Hypothalamus (tissue), 51 donors: ENCODE data around the gene VAV1.
"Not testable (repeated sequence)": the region's sequence is repeated elsewhere in the genome, so short reads cannot be mapped to it uniquely, and the experiment has no call there.

Experiments used
- DNase-seq, 51 donors: peaks; one replicate each; lab custom pipeline; 2025; lab: John Stamatoyannopoulos, UW

Gene VAV1

DNA sequence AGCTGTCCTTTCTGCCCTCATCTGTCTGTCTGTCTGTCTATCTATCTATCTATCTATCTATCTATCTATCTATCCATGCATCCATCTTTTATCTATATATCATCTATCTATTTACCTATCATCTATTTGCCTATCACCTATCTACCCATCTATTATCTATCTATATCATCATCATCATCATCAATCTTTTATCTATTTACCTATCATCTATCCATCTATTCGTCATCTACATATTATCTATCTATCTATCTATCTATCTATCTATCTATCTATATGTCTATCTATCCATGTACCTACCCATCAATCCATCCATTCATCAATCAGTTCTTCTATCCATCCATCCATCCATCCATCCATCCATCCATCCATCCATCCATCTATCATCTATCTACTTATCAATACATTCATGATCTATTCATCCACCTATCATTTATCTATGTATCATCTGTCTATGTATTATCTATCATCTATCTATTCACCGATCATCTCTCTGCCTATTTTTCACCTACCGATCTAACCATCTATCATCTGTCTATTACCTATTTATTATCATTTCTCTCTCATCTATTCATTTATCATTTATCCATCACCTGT, 65.7 kb downstream of the VAV1 start:
- no peak for DNase-seq

DNA sequence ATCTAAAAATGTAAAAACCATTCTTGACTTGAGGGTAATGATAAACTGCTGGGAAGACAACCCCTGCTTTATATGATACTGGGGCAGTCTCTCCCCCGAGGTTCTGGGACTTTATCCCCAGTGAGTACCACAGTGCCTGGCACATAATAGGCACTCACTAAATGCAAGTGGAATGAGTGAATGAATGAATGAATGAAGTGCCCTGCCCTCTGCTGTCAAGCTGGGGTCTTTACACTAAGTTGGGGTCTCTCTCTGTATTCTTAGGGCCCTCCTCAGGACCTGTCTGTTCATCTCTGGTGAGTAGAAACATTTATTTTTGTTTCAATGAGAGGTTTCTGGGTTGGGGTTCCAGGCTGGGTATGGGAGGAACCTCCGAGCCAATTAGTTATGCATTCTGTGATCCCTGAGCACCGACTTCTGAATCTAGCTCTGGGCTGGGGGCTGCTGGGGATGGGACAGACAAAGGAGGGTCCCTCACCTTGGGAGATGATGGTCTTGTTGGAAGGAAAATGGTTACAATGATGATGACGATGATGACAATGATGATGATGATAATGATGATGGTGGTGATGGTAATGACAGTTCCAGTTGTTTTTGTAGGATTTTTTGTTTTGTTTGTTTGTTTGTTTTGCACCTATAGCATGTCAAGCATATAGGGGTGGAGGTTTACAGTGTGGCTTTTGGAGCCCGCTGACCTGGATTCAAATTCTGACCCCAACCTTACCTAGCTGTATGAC, 70.5 kb downstream of the VAV1 start:
- no peak for DNase-seq

DNA sequence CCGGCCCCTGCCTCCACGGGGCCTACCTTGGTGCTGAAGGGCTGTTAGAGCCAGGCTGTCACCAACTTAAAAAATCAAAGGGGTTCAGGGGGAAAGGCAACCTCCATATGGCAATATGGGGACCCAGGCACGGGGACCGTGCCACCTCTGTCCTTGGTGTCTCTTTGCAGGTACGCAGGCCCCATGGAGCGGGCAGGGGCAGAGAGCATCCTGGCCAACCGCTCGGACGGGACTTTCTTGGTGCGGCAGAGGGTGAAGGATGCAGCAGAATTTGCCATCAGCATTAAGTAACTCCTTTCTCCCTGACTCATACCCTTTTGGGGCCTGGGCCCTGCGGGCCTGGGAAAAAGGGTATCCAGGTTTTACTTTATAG, 75.3 kb downstream of the VAV1 start:
- no peak for DNase-seq

DNA sequence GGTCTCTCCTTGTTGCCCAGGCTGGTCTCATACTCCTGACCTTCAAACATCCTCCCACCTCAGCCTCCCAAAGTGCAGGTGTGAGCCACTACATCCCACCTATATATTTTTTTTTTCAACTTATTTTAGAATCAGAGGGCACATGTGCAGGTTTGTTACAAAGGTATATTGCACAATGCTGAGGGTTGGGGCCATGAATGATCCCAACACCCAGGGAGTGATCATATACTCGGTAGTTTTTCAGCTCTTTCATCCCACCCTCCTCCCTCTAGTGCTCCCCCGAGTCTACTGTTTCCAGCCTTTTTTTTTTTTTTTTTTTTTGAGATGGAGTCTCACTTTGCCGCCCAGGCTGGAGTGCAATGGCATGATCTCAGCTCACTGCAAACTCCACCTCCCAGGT, 76.5 kb downstream of the VAV1 start:
- DNase-seq = no peak

DNA sequence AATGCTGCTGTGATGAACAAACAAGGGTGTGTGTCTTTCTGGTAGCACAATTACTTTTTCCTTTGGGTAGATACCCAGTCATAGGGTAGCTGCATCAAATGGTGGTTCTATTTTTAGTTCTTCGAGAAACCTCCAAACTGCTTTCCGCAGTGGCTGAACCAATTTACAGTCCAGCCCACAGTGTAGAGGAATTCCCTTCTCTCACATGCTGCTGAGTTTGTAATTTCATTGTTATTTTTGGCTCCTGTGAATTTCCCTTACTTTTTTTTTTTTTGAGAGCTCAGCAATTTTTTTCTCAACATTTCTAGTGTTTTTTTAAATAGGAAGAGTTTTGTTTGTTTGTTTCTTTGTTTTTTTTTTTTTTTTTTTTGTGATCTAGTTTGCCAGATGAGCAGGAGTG, 77.4 kb downstream of the VAV1 start:
- no peak for DNase-seq

DNA sequence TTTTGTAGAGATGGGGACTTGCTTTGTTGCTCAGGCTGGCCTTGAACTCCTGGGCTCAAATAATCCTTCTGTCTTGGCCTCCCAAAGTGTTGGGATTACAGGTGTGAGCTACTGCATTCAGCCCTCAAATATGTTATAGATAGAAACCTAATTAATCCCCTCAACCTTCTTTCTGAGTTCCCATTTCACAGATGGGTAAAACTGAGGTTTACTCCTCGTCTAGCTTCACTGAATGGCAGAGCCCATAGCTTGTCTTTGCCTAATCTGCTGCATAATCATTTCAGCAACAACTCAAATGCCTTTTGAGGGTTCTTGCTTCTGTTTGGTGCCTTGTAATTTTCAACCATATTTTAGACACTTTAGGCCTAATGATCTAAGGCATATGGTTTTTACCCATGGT, 78.9 kb downstream of the VAV1 start:
- DNase-seq = no peak

DNA sequence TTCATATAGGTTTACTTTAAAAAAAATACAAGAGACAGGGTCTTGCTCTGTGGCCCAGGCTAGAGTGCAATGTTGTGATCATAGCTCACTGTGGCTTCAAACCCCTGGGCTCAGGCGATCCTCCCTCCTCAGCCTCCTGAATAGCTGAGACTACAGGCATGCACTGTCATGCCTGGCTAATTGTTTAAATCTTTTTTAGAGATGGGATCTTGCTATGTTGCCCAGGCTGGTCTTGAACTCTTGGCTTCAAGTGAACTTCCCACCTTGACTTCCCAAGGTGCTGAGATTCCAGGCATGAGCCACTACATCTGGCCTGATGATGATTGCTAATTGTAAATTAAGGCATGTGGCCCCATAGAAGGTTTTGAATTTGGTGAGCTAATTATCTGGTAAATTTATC, 79.5 kb downstream of the VAV1 start:
- no peak for DNase-seq

DNA sequence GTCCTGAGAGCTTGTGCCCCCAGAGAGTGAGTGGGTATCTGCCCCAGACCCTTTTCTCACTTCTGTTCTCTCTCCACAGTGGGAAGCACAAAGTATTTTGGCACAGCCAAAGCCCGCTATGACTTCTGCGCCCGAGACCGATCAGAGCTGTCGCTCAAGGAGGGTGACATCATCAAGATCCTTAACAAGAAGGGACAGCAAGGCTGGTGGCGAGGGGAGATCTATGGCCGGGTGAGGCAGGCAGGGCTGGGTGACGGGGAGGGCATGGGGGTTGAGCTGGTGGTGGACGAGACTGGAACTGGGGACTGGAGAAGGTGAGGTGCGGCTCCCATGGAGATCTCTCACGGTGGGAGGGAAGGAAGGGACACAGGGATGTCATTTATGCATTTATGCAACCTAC, 81.4 kb downstream of the VAV1 start:
- no peak for DNase-seq

DNA sequence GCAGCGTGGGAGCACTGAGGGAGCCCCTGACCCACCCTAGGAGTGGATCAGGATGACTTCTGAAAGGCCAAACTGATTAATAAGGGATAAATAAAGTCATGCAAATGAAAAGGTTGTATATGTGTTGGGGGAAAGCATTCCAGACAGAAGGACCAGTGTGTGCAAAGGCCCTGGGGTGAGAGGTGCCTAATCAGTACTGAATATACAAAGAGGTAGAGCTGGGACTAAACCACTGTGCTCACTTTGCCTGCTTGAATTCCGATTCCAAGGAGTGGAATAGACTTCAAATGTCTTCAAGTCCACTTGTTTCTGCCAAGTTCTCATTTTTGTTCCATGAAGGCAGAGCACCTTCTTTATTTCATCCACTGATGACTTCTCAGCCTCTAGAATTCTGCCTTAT, 82.2 kb downstream of the VAV1 start:
- DNase-seq = no peak

DNA sequence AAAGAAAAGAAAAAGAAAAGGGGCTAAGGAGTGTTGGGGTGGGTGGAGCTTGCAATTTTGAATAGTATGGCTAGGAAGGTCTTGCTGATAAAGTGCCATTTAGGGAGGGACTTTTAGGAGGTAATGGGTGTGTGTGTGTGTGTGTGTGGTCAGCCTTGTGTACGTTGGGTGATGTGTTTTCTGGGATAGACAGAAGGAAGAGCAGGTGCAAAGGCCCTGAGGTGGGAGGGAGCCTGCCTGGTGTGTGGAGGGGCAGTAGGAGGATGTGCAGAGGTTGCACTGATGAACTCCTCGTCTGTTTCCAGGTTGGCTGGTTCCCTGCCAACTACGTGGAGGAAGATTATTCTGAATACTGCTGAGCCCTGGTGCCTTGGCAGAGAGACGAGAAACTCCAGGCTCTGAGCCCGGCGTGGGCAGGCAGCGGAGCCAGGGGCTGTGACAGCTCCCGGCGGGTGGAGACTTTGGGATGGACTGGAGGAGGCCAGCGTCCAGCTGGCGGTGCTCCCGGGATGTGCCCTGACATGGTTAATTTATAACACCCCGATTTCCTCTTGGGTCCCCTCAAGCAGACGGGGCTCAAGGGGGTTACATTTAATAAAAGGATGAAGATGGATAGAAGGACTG, 84.4 kb downstream of the VAV1 start:
- peak in 18 of 51 donors; percentile 0 to 34 (median 12) for DNase-seq

DNA sequence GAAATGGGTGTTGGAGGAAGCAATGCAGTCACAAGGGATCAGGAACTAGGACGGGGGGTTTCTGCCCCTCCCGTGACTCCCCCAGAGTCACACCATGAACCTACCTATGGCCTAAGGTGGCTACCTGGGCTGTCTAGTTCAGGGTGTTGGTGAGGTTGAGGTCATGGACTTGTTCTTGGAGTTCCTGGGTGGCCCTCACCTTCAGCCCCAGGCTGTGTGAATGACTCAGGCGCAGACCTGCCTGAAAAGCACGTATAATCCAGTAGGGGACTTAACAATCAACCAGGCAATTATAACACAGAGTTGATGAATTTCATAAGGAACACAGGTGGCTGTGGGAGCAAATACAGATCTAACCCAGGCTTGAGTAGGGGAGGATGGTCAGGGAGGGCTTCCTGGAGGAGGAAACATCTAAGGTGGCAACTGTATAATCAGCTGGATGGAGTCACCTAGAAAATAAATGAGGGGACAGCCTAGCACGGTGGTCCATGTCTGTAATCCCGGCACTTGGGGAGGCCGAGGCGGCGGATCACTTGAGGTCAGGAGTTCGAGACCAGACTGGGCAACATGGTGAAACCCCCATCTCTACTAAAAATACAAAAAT, 89.3 kb downstream of the VAV1 start:
- no peak for DNase-seq

DNA sequence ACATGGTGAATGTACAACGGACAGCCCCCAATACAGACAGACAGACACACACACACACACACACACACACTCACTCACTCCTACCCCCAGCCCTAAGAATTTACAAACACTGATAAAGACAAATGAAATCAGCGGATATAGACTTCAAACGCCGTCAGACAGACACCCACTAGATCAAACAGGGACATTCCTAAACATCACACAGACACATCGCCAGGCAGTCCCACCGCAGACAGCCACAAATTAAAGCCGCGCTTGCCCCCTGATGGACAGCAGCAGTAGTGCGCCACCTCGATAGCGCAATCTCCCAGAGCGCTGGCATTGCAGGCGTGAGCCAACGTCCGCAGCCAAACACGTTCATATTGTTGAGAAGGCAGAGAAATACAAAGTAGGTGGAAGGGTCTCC, 90.2 kb downstream of the VAV1 start:
- peak in 47 of 51 donors; percentile 1 to 73 (median 38) for DNase-seq

DNA sequence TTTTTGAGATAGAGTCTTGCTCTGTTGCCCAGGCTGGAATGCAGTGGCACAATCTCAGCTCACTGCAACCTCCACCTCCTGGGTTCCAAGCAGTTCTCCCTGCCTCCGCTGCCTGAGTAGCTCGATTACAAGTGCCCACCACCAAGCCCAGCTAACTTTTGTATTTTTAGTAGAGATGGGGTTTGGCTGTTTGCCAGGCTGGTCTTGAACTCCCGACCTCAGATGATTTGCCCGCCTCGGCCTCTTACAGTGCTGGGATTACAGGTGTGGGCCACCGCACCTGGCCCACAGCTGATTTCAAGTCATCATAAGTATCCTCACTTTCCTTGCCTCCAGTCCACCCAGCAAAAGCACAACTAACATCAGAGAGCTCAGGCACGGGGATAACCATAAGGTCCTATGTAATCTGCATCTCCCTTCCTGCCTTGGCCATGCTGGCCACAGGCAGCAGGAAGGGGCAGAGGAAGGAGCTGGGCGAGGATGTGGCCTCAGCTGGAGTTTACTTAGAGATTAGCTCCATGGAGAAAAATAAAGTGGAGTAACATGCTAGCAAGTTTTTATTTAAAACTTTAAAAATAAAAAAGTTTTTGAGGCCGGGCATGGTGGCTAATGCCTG, 91.9 kb downstream of the VAV1 start:
- no peak for DNase-seq

DNA sequence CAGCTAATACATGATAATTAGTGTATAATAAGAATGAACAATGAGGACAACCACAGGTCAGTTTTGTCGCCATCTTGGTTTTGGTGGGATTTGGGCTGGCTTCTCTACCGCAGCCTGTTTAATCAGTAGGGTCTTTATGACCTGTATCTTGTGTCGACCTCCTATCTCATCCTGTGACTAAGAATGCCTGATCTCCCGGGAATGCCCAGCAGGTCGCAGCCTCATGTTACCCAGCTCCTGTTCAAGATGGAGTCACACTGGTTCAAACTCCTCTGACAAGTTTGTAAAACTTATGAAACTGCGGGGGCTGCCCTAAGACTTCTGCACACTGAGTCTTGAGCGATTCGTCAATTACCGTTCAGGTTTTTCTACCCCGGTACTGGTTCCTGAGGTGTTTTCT, 93.3 kb downstream of the VAV1 start:
- no peak for DNase-seq

DNA sequence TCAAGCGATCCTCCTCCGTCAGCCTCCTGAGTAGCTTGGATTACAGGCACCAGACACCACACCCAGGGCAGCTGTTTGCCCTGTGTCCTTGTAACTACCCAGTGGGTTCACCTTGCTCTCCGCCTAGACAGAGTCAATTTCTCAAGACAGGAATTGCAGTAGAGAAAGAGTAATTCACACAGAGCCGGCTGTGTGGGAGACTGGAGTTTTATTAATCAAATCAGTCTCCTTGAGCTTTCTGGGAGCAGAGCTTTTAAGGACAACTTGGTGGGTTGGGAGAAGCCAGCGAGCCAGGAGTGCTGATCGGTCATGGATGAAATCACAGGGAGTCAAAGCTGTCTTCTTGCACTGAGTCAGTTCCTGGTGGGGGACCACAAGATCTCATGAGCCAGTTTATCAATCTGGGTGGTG, 94.2 kb downstream of the VAV1 start:
- DNase-seq = no peak

DNA sequence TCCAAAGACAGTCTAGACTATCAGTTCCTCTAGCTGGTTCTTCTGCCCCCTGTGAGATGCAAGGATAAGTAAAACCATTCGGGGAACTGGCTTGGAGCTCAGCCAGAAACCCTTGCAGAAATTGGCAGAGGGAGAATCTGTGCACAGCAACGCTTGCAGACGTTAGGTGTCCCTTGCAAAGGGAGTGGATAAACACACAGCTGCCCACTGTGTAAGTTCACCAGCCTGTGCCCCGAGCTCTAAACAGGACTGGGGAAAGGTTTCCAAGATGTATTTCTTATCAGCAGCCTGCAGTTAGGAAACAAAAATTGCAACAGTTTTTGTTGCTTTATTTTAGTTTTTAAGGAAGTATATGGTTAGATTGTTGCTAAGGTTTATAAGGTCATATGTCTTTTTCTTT, 95.8 kb downstream of the VAV1 start:
- peak in 17 of 51 donors; percentile 1 to 39 (median 9) for DNase-seq

DNA sequence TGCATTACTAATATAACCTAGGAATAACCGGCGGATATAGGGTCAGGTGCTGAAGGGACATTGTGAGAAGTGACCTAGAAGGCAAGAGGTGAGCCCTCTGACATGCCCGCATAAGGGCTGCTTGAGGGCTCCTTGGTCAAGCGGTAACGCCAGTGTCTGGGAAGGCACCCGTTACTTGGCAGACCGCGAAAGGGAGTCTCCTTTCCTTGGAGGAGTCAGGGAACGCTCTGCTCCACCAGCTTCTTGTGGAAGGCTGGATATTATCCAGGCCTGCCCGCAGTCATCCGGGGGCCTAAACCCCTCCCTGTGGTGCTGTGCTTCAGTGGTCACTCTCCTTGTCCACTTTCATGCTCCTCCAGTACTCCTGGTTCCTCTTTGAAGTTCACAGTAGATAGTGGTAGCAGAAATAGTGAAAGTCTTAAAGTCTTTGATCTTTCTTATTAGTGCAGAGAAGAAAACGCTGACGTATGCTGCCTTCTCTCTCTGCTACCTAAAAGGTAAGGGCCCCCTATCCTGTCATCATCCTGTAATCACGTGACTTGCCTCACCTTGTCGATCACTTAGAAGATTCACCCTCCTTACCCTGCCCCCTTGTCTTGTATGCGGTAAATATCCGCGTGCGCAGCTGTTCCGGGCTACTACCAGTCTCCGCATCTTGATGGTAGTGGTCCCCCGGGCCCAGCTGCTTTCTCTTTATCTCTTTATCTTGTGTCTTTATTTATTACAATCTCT, 96.8 kb downstream of the VAV1 start:
- DNase-seq = not testable (repeated sequence)

DNA sequence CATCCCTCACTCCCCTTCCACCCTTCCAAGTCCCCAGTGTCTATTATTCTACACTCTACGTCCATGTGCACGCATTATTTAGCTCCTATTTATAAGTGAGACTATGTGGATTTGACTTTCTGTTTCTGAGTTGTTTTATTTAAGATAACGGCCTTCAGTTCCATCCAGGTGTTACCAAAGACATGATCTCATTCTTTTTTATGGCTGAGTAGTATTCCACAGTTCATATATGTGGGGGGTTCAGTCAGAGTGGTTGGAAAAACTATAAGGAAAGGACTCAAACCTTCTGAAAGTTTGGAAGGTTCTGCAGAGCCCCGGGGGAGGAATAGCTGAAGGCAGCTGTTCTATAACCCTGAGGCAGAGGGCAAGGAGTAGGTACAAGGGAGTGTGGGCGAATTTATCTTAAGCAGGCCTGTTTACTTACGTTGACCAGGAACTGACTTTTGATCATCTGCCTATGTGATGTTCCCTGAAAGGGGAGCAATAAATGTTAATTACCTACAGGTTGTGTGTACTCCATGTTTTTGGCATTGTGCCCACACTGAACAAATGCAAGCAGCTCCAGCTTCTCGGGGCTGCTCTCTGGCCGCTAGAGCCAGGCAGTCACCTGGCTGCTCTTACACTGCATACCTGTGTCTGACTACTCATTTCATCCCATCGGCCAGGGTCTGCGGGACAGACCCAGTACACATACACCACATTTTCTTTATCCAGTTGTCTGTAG, 101.4 kb downstream of the VAV1 start:
- no peak for DNase-seq

DNA sequence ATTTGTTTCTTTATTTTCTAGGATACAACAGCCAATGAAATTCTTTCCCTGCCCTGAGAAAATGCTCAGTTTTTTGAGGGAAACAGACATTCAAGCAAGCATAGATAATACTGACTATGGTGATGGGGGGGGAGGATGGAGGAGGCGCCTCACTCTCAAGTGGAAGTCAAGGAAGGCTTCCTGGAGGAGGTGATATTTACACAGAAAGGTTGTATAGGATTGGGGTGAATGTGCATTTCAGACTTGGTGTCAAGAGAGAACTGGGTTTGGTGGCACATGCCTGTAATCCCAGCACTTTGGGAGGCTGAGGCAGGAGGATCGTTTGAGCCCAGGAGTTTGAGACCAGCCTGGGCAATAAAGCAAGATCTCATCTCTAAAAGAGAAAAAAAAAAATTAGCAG, 102.7 kb downstream of the VAV1 start:
- no peak for DNase-seq

DNA sequence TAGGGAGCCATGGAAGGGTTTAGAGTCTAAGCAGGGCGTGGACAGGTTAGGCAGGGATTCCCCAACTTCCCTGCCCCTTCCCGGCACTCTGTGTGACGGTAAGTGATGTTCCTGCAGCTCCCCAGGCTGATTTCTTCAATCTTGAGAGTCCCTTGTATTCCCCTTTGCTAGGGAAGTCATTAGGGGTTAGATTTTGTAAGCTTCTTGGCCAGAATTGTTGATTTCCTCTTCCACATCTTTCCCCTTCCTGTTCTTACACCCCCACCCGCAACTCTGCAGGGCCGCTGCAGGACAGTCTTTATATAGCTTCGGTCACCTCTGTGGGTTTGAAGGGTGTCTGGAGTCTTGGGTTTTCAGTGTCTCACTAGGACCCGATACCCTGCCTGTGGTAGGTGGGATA, 104.2 kb downstream of the VAV1 start:
- no peak for DNase-seq
